Measurements from ENCODE around the gene MCRIP2. TPM values are rescaled to one million over a fixed set of nuclear protein-coding genes. Genes with fewer than 3 reads are reported as not detected.

MCRIP2 gene
- total RNA-seq, 2 donors from 2014 or later = 110 to 121 TPM

DNA sequence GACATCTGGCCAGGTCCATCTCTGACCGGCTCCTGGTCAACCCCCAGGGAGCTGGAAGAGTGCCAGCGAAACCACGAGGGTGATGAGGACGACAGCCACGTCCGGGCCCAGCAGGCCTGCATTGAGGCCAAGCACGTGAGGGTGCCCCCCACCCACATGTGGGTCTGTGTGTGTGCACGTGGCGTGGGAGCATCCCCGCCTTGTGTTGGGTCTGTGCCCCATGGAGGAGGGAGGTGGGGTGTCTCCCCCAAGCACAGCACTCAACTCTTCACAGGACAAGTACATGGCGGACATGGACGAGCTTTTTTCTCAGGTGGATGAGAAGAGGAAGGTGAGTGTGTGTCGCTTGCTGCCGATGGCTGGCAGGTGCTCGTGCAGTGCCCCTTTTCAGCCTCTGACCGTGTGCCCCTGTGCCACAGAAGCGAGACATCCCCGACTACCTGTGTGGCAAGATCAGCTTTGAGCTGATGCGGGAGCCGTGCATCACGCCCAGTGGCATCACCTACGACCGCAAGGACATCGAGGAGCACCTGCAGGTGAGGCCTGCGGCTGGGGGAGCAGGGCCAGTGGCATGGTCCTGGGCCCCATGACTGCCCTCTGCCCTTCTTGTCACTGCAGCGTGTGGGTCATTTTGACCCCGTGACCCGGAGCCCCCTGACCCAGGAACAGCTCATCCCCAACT is 40.3 kb downstream of the MCRIP2 start:
- peaks cover 0 to 59% of the 10 kb centered on the region in 2 donors for H3K4me1 ChIP-seq
- TF ChIP-seq, protein P1, sequence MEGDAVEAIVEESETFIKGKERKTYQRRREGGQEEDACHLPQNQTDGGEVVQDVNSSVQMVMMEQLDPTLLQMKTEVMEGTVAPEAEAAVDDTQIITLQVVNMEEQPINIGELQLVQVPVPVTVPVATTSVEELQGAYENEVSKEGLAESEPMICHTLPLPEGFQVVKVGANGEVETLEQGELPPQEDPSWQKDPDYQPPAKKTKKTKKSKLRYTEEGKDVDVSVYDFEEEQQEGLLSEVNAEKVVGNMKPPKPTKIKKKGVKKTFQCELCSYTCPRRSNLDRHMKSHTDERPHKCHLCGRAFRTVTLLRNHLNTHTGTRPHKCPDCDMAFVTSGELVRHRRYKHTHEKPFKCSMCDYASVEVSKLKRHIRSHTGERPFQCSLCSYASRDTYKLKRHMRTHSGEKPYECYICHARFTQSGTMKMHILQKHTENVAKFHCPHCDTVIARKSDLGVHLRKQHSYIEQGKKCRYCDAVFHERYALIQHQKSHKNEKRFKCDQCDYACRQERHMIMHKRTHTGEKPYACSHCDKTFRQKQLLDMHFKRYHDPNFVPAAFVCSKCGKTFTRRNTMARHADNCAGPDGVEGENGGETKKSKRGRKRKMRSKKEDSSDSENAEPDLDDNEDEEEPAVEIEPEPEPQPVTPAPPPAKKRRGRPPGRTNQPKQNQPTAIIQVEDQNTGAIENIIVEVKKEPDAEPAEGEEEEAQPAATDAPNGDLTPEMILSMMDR (IDR thresholded peaks at IDR 0.05) = no peak
- no peaks in the 10 kb centered on the region for H3K9me3 ChIP-seq
- no peak for DNase-seq (ENCODE audit: low spot score)
- H3K36me3 ChIP-seq = peaks cover 24% of the 10 kb centered on the region
- peak overlapping the region in 1 of 2 donors; percentile 82 for H3K4me3 ChIP-seq
- H3K27me3 ChIP-seq = no peaks in the 10 kb centered on the region
- H3K27ac ChIP-seq = no peak overlapping the region

DNA sequence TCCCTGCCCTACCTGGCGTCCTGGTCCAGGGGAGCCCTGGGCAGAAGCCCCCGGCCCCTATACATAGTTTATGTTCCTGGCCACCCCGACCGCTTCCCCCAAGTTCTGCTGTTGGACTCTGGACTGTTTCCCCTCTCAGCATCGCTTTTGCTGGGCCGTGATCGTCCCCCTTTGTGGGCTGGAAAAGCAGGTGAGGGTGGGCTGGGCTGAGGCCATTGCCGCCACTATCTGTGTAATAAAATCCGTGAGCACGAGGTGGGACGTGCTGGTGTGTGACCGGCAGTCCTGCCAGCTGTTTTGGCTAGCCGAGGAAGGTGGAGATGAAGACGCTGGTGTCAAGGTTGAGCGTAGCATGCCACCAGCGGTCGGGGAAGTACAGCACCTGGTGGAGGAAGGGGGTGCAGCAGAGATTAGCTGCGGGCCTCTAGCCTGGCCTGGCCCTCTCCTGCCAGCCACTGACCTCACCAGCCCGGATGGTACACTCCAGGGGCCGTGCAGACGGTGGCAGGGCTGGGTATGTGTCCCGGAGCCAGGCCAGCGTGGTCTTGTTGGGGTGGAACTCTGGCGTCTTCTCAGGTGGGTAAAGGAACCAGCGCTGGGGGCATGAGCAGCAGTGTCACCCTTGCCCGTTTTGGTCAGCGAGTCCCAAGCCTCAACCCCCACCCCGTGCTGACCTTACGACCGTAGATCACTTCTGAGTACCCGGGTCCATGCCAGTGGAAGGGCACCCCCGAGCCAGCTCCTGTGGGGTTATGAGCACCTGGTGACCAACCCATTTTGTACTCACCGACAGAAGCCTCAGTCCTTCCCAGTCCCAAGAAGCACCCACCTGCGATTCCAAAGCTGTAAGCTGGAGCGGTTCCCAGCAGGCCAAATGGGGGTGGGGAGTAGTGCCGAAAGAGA is 41.1 kb downstream of the MCRIP2 start:
- H3K27ac ChIP-seq = no peak overlapping the region
- peaks cover 29% of the 10 kb centered on the region for H3K36me3 ChIP-seq
- peak overlapping the region in 1 of 2 donors; percentile 67 for H3K4me3 ChIP-seq
- DNase-seq (ENCODE audit: low spot score) = no peak
- peaks cover 0 to 59% of the 10 kb centered on the region in 2 donors for H3K4me1 ChIP-seq
- H3K27me3 ChIP-seq = no peaks in the 10 kb centered on the region
- no peaks in the 10 kb centered on the region for H3K9me3 ChIP-seq
- TF ChIP-seq, protein P1 (IDR thresholded peaks at IDR 0.05) = no peak

DNA sequence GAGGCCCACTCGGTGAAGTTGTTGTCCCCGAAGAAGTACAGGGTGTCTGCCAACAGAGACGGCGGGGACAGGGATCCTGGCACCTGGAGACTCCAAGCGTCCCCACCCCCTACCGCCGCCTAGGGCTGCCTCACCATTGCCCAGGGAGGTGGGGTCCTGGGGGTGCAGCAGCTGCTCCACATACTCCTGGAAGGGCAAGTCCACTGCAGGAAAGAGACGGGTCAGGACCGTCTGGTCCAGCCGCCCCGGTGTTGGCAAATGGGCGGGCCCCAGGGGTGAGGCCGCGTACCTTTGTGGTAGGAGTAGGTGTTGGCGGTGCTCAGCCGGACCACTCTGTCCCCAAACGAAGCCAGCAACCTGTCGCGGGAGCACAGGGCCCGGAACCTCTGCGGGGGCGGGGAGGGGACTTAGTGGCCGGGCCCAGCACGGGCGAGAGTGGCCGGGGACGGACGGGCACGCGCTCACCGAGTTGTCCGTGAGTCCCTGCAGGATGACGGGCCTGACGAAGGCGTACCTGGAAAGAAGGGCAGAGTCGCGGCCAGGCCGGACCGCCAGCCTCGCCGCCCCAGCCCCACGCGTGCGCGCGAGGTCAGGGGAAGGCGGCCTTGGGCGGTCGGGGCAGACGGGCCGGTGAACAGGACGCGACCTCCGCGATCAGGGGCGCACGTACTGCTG is 41.9 kb downstream of the MCRIP2 start:
- H3K36me3 ChIP-seq = peaks cover 29% of the 10 kb centered on the region
- H3K4me1 ChIP-seq = peaks cover 0 to 60% of the 10 kb centered on the region in 2 donors
- H3K27me3 ChIP-seq = no peaks in the 10 kb centered on the region
- peak overlapping the region; percentile 54 to 67 for H3K4me3 ChIP-seq
- DNase-seq (ENCODE audit: low spot score) = no peak
- TF ChIP-seq, protein P1 (IDR thresholded peaks at IDR 0.05) = no peak
- H3K27ac ChIP-seq = peak overlapping the region; percentile 21 to 80
- no peaks in the 10 kb centered on the region for H3K9me3 ChIP-seq

DNA sequence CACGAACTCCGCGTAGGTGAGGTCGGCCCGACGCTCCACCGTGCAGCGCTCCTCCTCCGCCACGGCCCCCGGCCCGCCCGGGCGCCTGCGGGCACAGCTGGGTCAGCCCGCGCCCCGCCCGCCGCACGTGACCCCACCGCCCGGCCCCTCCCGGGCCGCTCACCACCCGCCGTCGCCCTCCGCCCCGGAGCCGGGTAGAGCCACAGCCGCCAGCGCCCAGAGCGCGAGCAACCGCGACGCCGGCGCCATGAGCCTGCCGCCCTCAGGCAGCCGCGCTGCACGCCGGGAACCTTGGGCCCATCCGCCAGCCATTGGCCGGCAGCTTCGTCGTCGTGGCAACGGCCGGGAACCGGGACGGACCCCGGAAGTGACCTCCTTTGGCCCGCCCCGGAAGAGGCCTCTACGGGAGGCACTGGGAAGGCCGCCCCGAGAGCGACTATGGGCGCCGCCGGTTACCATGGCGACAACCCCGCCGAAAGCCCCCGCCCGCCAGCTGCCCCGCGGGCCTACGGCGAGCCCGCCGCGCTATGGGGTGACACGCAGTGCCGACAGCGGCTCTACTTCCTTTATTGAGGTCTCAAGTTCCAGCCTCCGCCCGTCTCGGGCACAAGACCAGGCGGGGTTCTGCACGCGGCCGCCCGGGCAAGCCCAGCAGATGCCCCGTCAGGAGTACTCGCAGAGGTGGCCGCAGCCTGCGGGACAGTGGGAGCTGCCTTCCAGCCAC is 42.6 kb downstream of the MCRIP2 start, which contains the start of gene JMJD8:
Gene JMJD8 (minus strand): TSS at position 264 of the 724 bp plus-strand sequence. CDS start 15 bp downstream, at position 249.
- no peaks in the 10 kb centered on the region for H3K27me3 ChIP-seq
- peak; percentile 96 for DNase-seq (ENCODE audit: low spot score)
- peaks cover 0 to 63% of the 10 kb centered on the region in 2 donors for H3K4me1 ChIP-seq
- peak within 1 kb of the TSS; percentile 66 to 80 for H3K27ac ChIP-seq
- H3K9me3 ChIP-seq = no peaks in the 10 kb centered on the region
- H3K36me3 ChIP-seq = peaks cover 29% of the 10 kb centered on the region
- H3K4me3 ChIP-seq = peak within 1 kb of the TSS; percentile 54 to 67
- TF ChIP-seq, protein P1 (IDR thresholded peaks at IDR 0.05) = no peak

Measured in right atrium auricular region (tissue), 2 donors.